Osteoblast (primary cell): ENCODE results near the gene GPR107. TPM values are rescaled to one million over a fixed set of nuclear protein-coding genes. Genes with fewer than 3 reads are reported as not detected.

Experiments
- DNase-seq: peaks from one replicate; pipeline ENCODE4 v3.0.0; 2011; ENCODE audit warnings: low spot score, mixed read lengths; ENCODE audit not compliant: insufficient read length; ENCODE audit errors: missing footprints
- H2AFZ ChIP-seq: 2 replicates; pipeline ENCODE4 v1.6.0; 2011; ENCODE audit warnings: mild to moderate bottlenecking, low read length
- H3K27ac ChIP-seq: 2 replicates; pipeline ENCODE4 v1.5.1; 2011; ENCODE audit warnings: mild to moderate bottlenecking, low read depth, low read length, moderate library complexity
- H3K27me3 ChIP-seq: 2 replicates; pipeline ENCODE4 v1.6.0; 2012; ENCODE audit warnings: mild to moderate bottlenecking, control low read depth, inconsistent platforms, low read length, moderate library complexity; ENCODE audit not compliant: insufficient read depth
- H3K36me3 ChIP-seq: 2 replicates; pipeline ENCODE4 v1.5.1; 2011; ENCODE audit warnings: mild to moderate bottlenecking, low read length, control low read depth, moderate library complexity; ENCODE audit not compliant: insufficient read depth
- H3K4me1 ChIP-seq: 2 replicates; pipeline ENCODE4 v1.5.1; 2011; ENCODE audit warnings: mild to moderate bottlenecking, low read length, control low read depth, moderate library complexity; ENCODE audit not compliant: insufficient read depth
- H3K4me2 ChIP-seq: 2 replicates; pipeline ENCODE4 v1.6.0; 2011; ENCODE audit warnings: mild to moderate bottlenecking, low read length; ENCODE audit not compliant: insufficient read depth
- H3K4me3 ChIP-seq: fragments of 200-600 bp; sonication (generic); 3 replicates; pipeline ENCODE4 v1.5.1; 2012; ENCODE audit warnings: mild to moderate bottlenecking, low read length, inconsistent platforms; ENCODE audit not compliant: insufficient read depth
- H3K79me2 ChIP-seq: 2 replicates; pipeline ENCODE4 v1.6.0; 2012; ENCODE audit warnings: mild to moderate bottlenecking, low read length, control low read depth, inconsistent platforms; ENCODE audit not compliant: insufficient read depth
- H3K9me3 ChIP-seq: 2 replicates; pipeline ENCODE4 v1.5.1; 2011; ENCODE audit warnings: low read depth, low read length, control low read depth
- H4K20me1 ChIP-seq: 2 replicates; pipeline ENCODE4 v1.6.0; 2012; ENCODE audit warnings: mild to moderate bottlenecking, low read length, control low read depth; ENCODE audit not compliant: insufficient read depth
- total RNA-seq: library from RNA; depleted of rRNA; stranded (reverse); fragments of >200 nt; gene quantifications from 2 replicates; pipeline ENCODE4 v1.2.3, GENCODE V29; 2012
- TF ChIP-seq, protein P1 (sequence below): IDR thresholded peaks from 2 replicates; pipeline ENCODE4 v1.5.1; 2011; ENCODE audit warnings: mild to moderate bottlenecking, low read depth, low read length, moderate library complexity; ENCODE audit errors: extremely low read depth

GPR107 gene
- total RNA-seq, 1 donor = 25.3 TPM

DNA sequence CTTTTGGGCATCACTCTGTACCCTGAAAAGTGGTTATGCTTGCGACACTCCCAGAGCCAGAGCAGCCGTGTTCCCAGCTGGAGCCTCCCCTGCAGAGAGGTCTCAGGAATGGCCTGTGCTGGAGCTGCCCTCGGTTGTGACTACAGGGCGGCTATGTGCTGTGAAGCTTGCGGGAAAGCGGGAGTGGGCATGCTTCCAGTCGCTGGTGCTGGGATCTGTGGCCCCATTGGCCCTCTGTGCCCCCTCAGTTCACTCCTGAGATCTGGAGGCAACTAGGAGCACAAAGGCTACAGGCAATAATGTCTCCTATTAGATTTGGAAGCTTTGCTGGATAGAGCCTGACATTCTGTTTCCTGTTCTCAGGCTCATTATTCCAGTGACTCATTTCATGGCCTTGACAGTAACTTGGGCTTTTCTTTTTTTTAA is 56.9 kb downstream of the GPR107 start:
- peaks cover 13% of the 10 kb centered on the region for H3K4me1 ChIP-seq
- no peak for DNase-seq
- TF ChIP-seq, protein P1, sequence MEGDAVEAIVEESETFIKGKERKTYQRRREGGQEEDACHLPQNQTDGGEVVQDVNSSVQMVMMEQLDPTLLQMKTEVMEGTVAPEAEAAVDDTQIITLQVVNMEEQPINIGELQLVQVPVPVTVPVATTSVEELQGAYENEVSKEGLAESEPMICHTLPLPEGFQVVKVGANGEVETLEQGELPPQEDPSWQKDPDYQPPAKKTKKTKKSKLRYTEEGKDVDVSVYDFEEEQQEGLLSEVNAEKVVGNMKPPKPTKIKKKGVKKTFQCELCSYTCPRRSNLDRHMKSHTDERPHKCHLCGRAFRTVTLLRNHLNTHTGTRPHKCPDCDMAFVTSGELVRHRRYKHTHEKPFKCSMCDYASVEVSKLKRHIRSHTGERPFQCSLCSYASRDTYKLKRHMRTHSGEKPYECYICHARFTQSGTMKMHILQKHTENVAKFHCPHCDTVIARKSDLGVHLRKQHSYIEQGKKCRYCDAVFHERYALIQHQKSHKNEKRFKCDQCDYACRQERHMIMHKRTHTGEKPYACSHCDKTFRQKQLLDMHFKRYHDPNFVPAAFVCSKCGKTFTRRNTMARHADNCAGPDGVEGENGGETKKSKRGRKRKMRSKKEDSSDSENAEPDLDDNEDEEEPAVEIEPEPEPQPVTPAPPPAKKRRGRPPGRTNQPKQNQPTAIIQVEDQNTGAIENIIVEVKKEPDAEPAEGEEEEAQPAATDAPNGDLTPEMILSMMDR = no peak
- no peak overlapping the region for H2AFZ ChIP-seq
- H3K36me3 ChIP-seq = peaks cover 36% of the 10 kb centered on the region
- H3K27me3 ChIP-seq = no peaks in the 10 kb centered on the region
- peak overlapping the region; percentile 41 for H3K27ac ChIP-seq
- no peaks in the 10 kb centered on the region for H3K79me2 ChIP-seq
- no peaks in the 10 kb centered on the region for H3K9me3 ChIP-seq
- H3K4me2 ChIP-seq = no peak overlapping the region
- H4K20me1 ChIP-seq = peaks cover 8% of the 10 kb centered on the region
- H3K4me3 ChIP-seq = no peak overlapping the region

DNA sequence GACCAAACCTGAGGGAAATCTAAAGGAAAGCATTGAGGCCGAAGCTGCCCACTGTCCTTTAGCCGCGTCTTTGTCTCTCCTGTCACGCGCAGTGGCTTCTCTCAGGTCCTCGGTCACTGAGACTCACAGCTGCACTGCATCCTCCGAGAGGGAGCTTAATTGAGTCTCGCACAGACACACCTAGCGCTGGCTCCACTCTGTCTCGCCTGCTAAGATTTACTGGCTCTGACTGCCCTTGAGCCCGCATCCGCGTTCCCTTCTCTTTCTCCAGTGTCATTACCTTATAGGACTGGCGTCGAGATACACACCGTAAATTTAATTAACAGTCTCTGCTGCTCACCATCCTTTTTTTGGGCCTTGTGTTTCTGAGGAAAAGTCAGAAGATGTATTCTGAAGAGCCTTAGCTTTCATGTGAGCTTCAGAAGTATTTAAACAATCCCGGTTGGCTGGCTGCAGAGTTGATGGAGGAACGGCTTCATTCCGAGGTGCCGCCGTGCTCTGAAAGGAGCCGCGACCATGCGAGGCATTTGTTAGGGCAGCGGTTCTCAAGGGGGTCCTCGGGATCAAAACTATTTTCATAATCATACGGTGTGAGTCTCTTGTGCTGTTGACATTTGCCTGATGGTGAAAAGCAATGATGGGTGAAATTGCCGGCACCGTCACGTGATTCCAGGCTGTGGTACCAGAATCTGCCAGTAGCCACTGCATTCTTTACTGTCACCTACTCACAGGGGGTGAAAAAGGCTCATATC is 58.3 kb downstream of the GPR107 start:
- H3K4me3 ChIP-seq = no peak overlapping the region
- peaks cover 13% of the 10 kb centered on the region for H3K4me1 ChIP-seq
- no peaks in the 10 kb centered on the region for H3K9me3 ChIP-seq
- H3K79me2 ChIP-seq = peaks cover 5% of the 10 kb centered on the region
- no peaks in the 10 kb centered on the region for H3K27me3 ChIP-seq
- no peak overlapping the region for H3K27ac ChIP-seq
- TF ChIP-seq, protein P1 = no peak
- H2AFZ ChIP-seq = no peak overlapping the region
- H3K4me2 ChIP-seq = no peak overlapping the region
- peaks cover 33% of the 10 kb centered on the region for H3K36me3 ChIP-seq
- H4K20me1 ChIP-seq = peaks cover 6% of the 10 kb centered on the region
- DNase-seq = no peak

DNA sequence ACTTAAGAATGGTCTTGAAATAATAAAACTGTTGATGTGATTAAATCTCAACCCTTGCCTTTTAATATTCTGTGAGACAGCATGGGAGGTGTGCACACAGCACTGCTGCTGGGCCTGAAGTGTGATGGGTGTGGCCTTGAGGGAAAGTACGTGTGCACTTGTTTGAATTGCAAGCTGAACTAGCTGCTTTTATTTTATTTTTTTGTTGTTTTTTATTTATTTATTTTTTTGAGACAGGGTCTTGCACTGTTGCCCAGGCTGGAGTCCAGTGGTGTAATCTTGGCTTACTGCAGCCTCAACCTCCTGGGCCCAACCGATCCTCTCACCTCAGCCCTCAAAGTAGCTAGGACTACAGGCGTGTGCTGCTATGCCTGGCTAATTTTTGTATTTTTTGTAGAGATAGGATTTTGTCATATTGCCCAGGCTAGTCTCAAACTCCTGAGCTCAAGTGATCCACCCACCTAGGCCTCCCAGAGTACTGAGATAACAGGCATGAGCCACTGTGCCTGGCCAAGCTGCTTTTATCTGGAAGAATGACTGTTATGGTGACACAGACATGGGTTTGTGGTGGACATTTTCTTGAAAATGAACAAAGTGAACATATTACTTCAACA is 58.9 kb downstream of the GPR107 start:
- peaks cover 5% of the 10 kb centered on the region for H3K79me2 ChIP-seq
- peaks cover 29% of the 10 kb centered on the region for H3K36me3 ChIP-seq
- TF ChIP-seq, protein P1 = no peak
- no peak overlapping the region for H3K4me2 ChIP-seq
- peaks cover 2% of the 10 kb centered on the region for H4K20me1 ChIP-seq
- no peak overlapping the region for H3K4me3 ChIP-seq
- H3K4me1 ChIP-seq = peaks cover 14% of the 10 kb centered on the region
- no peak for DNase-seq
- H2AFZ ChIP-seq = no peak overlapping the region
- no peaks in the 10 kb centered on the region for H3K27me3 ChIP-seq
- H3K27ac ChIP-seq = no peak overlapping the region
- no peaks in the 10 kb centered on the region for H3K9me3 ChIP-seq

DNA sequence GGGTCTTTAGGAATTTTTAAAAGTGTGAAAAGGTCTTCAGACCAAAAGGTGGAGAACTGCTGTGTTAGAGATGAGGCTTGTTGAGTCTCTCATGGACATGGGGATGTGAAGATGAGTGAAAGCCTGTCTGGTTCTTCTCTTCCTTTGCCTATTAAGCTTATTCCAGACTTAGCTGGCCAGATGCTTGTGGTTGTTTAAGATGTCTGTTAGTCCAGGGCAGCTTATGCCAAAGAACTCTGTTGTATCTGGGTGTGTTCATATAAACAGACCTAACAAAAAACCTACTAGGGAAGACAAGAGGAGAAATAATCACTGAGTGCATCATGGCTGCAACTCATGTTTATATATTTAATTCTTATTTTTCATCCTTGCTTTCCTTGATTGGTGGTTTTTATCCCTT is 61.0 kb downstream of the GPR107 start:
- DNase-seq = no peak
- H3K4me3 ChIP-seq = no peak overlapping the region
- H2AFZ ChIP-seq = no peak overlapping the region
- H3K4me2 ChIP-seq = no peak overlapping the region
- H3K27ac ChIP-seq = no peak overlapping the region
- no peaks in the 10 kb centered on the region for H4K20me1 ChIP-seq
- H3K36me3 ChIP-seq = peaks cover 18% of the 10 kb centered on the region
- no peaks in the 10 kb centered on the region for H3K9me3 ChIP-seq
- TF ChIP-seq, protein P1 = no peak
- H3K4me1 ChIP-seq = peaks cover 27% of the 10 kb centered on the region
- no peaks in the 10 kb centered on the region for H3K27me3 ChIP-seq
- peaks cover 5% of the 10 kb centered on the region for H3K79me2 ChIP-seq
